ENCODE results near the gene TMEM9B.
"Not testable (repeated sequence)": the region's sequence is repeated elsewhere in the genome, so short reads cannot be mapped to it uniquely, and the experiment has no call there.

TMEM9B gene

DNA sequence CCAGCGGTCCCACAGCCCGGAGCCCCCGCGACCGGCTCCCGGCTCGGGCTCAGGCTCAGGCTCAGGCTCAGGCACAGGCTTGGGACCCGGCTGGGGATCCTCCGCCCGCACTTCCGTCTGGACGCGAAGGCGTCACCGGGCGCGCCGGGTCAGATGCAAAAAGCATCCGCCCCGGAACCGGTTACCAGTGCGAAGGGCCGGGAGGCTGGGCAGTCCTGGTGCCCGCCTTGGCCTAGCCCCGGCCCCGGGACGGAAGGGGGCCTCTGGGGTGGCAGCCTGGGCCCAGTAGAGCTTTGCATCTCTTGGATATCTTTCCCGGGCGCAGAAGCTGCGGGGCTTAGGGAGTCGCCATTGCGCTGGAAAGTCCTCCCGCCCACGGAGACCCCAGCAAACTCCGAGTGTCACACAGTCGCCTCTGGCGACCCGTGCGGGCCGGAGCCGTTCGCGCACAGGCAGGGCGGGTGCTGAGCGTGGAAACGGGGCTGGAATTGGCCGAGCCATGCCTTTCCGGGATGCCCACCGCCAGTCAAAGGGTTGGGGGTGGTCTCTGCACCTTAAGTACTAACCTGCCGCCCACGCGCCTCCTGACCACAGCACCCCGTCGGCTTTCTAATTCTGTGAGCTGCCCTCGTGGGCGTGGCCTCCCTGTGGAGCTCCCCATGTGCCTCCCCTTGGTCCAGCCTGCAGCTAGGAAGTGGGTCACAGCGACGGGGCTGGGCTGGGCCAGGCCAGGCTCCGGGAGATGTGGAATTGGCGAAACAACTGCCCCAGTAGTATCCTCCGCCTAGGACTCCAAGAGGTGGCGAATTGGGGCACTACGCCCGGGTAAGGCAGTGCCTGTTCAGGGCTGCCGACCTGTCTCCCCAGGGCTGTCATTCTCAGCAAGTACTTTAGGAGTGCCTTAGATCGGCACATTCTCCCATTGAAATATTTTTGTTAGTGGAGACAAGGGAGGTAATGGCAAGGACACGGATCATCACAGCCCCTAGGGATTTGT is at the start of gene TMEM9B:
Gene TMEM9B (minus strand): TSS at position 119 of the 997 bp plus-strand sequence. CDS start 129 bp downstream, outside the sequence.
- peak; percentile 60 for DNase-seq (ENCODE audit: low read depth, low spot score)

GRCh38 chr11:9013373-9013772 is 49.1 kb upstream of the TMEM9B start:
- no peak for DNase-seq (ENCODE audit: low read depth, low spot score)

- not testable (repeated sequence) for DNase-seq (ENCODE audit: low read depth, low spot score)
These were observed 45.3 kb upstream of the TMEM9B start for GRCh38 chr11:9009538-9009937.

GRCh38 chr11:9008661-9009060 is 44.4 kb upstream of the TMEM9B start:
- no peak for DNase-seq (ENCODE audit: low read depth, low spot score)

GRCh38 chr11:9008011-9008550 is 43.8 kb upstream of the TMEM9B start:
- no peak for DNase-seq (ENCODE audit: low read depth, low spot score)

- DNase-seq (ENCODE audit: low read depth, low spot score): no peak
These were observed 40.8 kb upstream of the TMEM9B start for GRCh38 chr11:9005087-9005486.

- no peak for DNase-seq (ENCODE audit: low read depth, low spot score)
These were observed 40.1 kb upstream of the TMEM9B start for GRCh38 chr11:9004183-9004926.

DNA sequence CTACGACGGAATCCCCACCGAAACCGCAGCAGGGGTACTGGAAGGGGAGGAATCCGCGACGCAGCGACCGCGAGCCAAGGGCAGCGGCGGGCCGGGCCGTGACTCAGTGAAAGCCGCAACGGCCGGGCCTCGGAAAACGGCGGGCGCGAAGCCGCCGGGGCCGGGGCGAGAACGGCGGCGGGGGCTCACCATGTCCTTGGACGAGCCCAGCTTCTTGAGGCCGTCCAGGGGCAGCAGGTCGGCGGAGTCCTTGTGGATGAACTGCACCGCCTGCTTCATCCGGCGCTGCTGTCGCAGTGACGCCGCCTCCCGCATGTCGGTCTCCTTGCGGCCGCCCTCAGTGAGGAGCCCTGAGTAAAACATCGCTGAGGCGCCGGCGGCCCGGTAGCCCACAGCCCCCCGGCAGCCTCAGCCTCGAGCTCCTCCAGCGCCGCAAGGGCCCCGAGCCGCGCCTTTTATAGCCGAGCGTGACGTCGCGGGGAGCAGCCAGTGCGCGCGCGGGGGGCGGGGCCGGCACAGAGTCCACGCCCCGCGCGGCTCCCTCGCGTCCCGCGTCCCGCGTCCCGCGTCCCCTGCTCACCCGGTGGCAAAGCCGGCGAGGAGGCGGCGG is 39.4 kb upstream of the TMEM9B start, which contains the start of gene NRIP3:
Gene NRIP3 (minus strand): TSS at position 429 of the 610 bp plus-strand sequence. CDS start 66 bp downstream, at position 363.
- peak; percentile 55 for DNase-seq (ENCODE audit: low read depth, low spot score)

DNA sequence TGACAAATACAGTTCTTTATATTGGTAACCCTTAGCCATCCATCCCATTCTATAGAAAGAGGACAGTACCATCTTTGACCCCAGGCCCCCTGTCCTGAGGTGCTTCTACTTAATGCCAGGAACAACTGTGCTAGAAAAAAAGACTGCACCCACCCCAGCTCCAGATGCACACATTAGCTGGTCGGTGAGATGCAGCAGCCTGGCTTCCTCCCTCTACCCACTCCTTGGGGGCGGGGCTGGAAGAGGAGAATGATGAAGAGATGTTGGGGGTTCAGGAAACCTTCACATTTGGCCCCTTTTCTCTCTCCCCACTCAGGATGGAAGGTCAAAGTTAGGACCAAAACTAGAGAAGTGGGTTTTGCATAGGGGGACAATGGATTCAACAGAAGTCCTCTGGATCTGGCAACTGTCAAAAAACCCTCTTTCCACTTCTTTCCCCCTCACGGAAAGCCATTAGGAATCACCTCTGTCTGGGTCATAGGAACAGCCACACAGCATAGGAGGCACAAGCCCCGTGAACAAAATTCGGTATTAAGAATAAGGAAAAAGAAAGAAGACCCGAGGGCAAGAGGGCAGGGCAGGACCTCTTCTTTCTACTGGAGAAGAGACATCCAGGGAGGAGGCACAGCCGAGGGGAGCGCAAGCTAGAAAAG is 38.8 kb upstream of the TMEM9B start:
- no peak for DNase-seq (ENCODE audit: low read depth, low spot score)

- DNase-seq (ENCODE audit: low read depth, low spot score): no peak
These were observed 37.5 kb upstream of the TMEM9B start for GRCh38 chr11:9001736-9002135.

GRCh38 chr11:8998017-8998416 is 33.8 kb upstream of the TMEM9B start:
- DNase-seq (ENCODE audit: low read depth, low spot score): no peak

DNA sequence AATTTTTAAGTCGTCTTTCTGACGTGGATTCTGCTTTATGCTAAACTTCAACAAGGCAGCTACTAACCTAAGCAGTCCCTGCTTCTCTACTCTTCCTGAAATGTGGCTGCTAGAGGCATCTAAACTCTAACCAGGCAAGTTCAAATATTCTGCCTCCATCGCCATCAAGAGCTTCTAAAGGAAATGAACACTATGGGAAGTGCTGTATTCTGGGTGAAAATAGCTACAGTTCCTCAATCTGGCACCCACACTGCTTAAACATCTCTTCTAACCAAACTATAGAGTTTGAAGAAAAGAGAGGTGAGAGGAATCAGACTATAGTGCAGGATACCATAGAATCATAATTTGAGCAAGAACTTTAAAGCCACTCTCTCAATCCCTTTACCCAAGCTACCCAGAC is 33.2 kb upstream of the TMEM9B start:
- DNase-seq (ENCODE audit: low read depth, low spot score): no peak

- no peak for DNase-seq (ENCODE audit: low read depth, low spot score)
These were observed 25.2 kb upstream of the TMEM9B start for GRCh38 chr11:8989453-8989852.

DNA sequence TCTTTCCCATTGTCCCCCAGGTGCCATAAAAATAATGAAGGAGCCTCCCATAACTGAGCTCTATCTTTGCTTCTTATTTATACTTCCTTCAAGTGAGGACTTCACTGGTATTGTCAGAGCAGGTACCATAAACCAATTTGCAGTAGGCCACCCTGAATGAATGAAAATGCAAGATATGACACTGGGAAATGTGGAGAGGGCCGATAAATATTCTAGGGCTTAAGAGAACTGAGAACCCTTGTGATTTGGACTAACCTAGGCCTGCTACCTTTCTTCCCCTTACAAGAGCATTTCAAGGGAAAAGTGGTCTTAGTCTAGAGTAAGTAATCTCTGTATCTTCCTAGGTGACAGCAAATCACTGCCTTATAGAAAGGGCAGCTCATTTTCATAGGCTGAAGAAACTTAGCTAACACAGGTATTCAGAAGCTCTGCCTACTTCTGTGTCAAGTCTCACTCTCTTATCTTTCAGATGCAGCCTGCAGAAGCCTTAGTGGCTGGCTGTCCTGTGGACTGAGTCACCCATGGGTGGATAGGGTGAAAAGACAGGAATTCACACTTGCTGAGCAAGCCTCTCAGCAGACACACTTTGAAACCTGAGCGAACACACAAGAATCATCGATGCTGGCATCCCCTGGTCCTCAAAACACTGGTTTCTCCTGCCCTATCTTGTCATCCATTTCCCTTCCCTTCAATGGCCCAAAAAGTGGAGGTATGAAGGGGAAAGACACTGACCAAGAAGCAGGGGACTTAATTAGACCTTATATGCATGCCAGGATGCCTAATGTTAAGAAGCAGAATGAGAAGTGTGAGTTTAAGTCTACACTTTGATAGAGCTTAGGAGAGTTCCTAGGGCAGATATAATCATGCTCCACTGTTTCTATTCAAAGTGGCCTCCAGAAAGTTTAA is 24.3 kb upstream of the TMEM9B start:
- no peak for DNase-seq (ENCODE audit: low read depth, low spot score)

DNA sequence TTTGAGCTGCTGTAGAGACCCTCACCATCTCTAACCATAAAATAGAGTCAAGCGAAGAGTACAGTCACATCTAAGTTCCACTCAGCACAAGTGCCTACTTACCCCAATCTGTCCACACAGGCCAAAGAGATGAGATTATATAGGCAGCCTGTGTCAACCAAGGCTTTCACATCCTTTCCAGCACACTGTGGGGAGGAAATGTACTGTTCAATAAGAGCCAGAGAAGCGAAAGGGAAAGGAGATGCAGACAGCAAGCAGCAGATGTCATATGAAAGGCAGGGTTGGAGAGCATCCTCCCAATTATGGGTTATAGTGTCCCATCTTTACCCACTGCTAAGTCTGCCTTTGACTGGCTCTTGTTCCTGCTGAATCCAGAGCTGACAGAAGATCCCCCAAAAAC is 23.2 kb upstream of the TMEM9B start:
- DNase-seq (ENCODE audit: low read depth, low spot score): no peak

DNA sequence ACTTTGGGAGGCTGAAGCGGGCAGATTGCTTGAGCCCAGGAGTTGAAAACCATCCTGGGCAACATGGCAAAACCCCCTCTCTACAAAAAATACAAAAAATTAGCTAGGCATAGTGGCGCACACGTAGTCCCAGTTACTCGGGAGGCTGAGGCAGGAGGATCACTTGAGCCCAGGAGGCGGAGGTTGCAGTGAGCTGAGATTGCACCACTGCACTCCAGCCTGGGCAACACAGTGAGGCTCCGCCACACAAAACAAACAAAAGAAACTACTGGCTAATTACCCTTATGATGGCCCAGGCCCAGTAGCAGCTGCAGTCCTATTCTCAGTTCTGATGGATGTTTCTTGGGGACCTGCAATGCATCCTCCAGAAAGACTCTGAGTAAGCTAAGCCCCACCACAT is 22.5 kb upstream of the TMEM9B start:
- not testable (repeated sequence) for DNase-seq (ENCODE audit: low read depth, low spot score)

DNA sequence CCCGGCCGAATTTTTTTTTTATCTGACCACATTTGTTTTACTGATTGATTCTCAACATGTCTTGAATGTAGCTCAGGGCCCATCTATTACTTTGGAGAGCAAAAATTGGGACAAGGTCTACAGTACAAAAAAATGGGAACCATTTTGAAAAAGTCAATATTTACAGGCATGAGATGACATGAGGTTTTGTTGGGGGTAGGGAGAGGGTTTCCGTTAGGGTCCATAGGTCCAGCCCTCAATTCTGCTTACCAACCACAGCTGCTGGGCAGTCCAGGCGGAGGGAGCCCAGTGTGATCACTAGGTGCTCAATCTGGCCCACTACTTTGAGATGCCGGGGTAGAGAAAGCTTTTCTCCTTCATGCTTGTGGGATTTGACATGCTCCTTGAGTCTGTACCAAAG is 21.2 kb upstream of the TMEM9B start:
- no peak for DNase-seq (ENCODE audit: low read depth, low spot score)

GRCh38 chr11:8983552-8983951 is 19.3 kb upstream of the TMEM9B start:
- DNase-seq (ENCODE audit: low read depth, low spot score): no peak

GRCh38 chr11:8980485-8980884 is 16.2 kb upstream of the TMEM9B start:
- DNase-seq (ENCODE audit: low read depth, low spot score): no peak

GRCh38 chr11:8979365-8979764 is 15.1 kb upstream of the TMEM9B start:
- not testable (repeated sequence) for DNase-seq (ENCODE audit: low read depth, low spot score)
